WTC11 (cell line): ENCODE data around the gene AK8. TPM values are rescaled to one million over a fixed set of nuclear protein-coding genes. Genes with fewer than 3 reads are reported as not detected.

ENCODE experiments used
- ATAC-seq: fragments of 200-7000 bp; cut with Tn5 transposase; 2 replicates; pipeline ENCODE4 v1.10.0; 2021; ENCODE audit warnings: mild to moderate bottlenecking, moderate library complexity
- CTCF ChIA-PET: fragments of 300-600 bp; sonication (Branson Sonifier 250); formaldehyde crosslinking; loops from one replicate; lab custom pipeline; 2021; ENCODE audit warnings: antibody characterized with exemption; lab: Charles Lee
- POLR2A ChIA-PET: fragments of 350-600 bp; sonication (Branson Sonifier 250); formaldehyde crosslinking; loops from one replicate; lab custom pipeline; 2021; ENCODE audit warnings: antibody characterized with exemption; lab: Charles Lee
- DNase-seq: peaks from one replicate; pipeline ENCODE4 v3.0.0; 2021; ENCODE audit warnings: low spot score
- H3K27ac Mint-ChIP-seq: 2 replicates; pipeline ENCODE4 v1.8.0; 2021; ENCODE audit warnings: mixed read lengths
- H3K27me3 Mint-ChIP-seq: 2 replicates; pipeline ENCODE4 v1.8.0; 2021; ENCODE audit warnings: low read depth, mild to moderate bottlenecking, moderate library complexity, mixed read lengths
- H3K36me3 Mint-ChIP-seq: 2 replicates; pipeline ENCODE4 v1.8.0; 2021; ENCODE audit warnings: mixed read lengths
- H3K4me1 Mint-ChIP-seq: 2 replicates; pipeline ENCODE4 v1.8.0; 2022; ENCODE audit warnings: mixed read lengths
- H3K4me3 Mint-ChIP-seq: 2 replicates; pipeline ENCODE4 v1.8.0; 2021; ENCODE audit warnings: mild to moderate bottlenecking, moderate library complexity, mixed read lengths
- H3K9me3 Mint-ChIP-seq: 2 replicates; pipeline ENCODE4 v1.8.0; 2021; ENCODE audit warnings: mixed read lengths
- ATF1 ChIP-seq: sonication (generic); formaldehyde crosslinking; IDR thresholded peaks from 2 replicates; pipeline ENCODE4 v1.8.1; 2023; ENCODE audit warnings: mild to moderate bottlenecking, moderate library complexity, missing genetic modification reagents
- CREB1 ChIP-seq: sonication (generic); formaldehyde crosslinking; IDR thresholded peaks from 2 replicates; pipeline ENCODE4 v1.8.0; 2023; ENCODE audit warnings: mild to moderate bottlenecking, missing genetic modification reagents
- CREM ChIP-seq: sonication (generic); formaldehyde crosslinking; IDR thresholded peaks from 2 replicates; pipeline ENCODE4 v1.8.1; 2022; ENCODE audit warnings: mild to moderate bottlenecking, missing genetic modification reagents, moderate library complexity
- E2F4 ChIP-seq: sonication (generic); formaldehyde crosslinking; IDR thresholded peaks from 2 replicates; pipeline ENCODE4 v1.8.1; 2022; ENCODE audit warnings: low read depth, mild to moderate bottlenecking, moderate library complexity, missing genetic modification reagents, borderline replicate concordance
- GABPB1 ChIP-seq: sonication (generic); formaldehyde crosslinking; IDR thresholded peaks from 2 replicates; pipeline ENCODE4 v1.8.1; 2023; ENCODE audit warnings: mild to moderate bottlenecking, missing genetic modification reagents
- MAX ChIP-seq: sonication (generic); formaldehyde crosslinking; IDR thresholded peaks from 2 replicates; pipeline ENCODE4 v1.8.0; 2022; ENCODE audit warnings: mild to moderate bottlenecking, missing genetic modification reagents
- NR1H2 ChIP-seq: sonication (generic); formaldehyde crosslinking; IDR thresholded peaks from 2 replicates; pipeline ENCODE4 v1.9.0; 2021; ENCODE audit warnings: mild to moderate bottlenecking, moderate library complexity, missing genetic modification reagents
- NR3C1 ChIP-seq: sonication (generic); formaldehyde crosslinking; conservative IDR thresholded peaks from 2 replicates; pipeline ENCODE4 v1.8.1; 2023; ENCODE audit warnings: low read depth, mild to moderate bottlenecking, missing genetic modification reagents
- OVOL2 ChIP-seq: fragments of 250-450 bp; sonication (Bioruptor Pico); IDR thresholded peaks from 2 replicates; pipeline ENCODE4 v1.9.0; 2021; ENCODE audit warnings: mild to moderate bottlenecking, borderline replicate concordance
- PRDM15 ChIP-seq: sonication (generic); formaldehyde crosslinking; IDR thresholded peaks from 2 replicates; pipeline ENCODE4 v1.8.0; 2022; ENCODE audit warnings: missing genetic modification reagents
- STAT6 ChIP-seq: sonication (generic); formaldehyde crosslinking; conservative IDR thresholded peaks from 2 replicates; pipeline ENCODE4 v1.8.1; 2023; ENCODE audit warnings: mild to moderate bottlenecking, low read depth, missing genetic modification reagents, moderate library complexity
- TP53 ChIP-seq: sonication (generic); formaldehyde crosslinking; IDR thresholded peaks from 2 replicates; pipeline ENCODE4 v1.8.1; 2023; ENCODE audit warnings: mild to moderate bottlenecking, missing genetic modification reagents
- ZMAT4 ChIP-seq: fragments of 250-450 bp; sonication (Bioruptor Pico); IDR thresholded peaks from 2 replicates; pipeline ENCODE4 v1.9.0; 2021; ENCODE audit warnings: mild to moderate bottlenecking
- ZNF219 ChIP-seq: sonication (generic); formaldehyde crosslinking; IDR thresholded peaks from 2 replicates; pipeline ENCODE4 v1.8.0; 2023; ENCODE audit warnings: missing genetic modification reagents, mild to moderate bottlenecking, borderline replicate concordance
- ZNF263 ChIP-seq: sonication (generic); formaldehyde crosslinking; IDR thresholded peaks from 2 replicates; pipeline ENCODE4 v1.8.1; 2022; ENCODE audit warnings: low read depth, mild to moderate bottlenecking, moderate library complexity, missing genetic modification reagents
- ZNF396 ChIP-seq: fragments of 250-450 bp; sonication (Bioruptor Pico); IDR thresholded peaks from 2 replicates; pipeline ENCODE4 v1.8.0; 2021; ENCODE audit warnings: mild to moderate bottlenecking, moderate library complexity, borderline replicate concordance
- total RNA-seq: library from RNA; stranded (reverse); gene quantifications from 3 replicates; pipeline ENCODE4 v1.2.3, GENCODE V29; 2021
- TF ChIP-seq, protein P1 (sequence below): sonication (generic); formaldehyde crosslinking; IDR thresholded peaks from 2 replicates; pipeline ENCODE4 v1.8.0; 2023; ENCODE audit warnings: missing genetic modification reagents

The AK8 gene
- total RNA-seq, 1 experiment from 2014 or later = 0.48 TPM

- TF ChIP-seq E2F4 (CRISPR knock-in tag) (no peak), STAT6 (CRISPR knock-in tag) (no peak), ATF1 (CRISPR knock-in tag) (no peak), NR1H2 (no peak), GABPB1 (CRISPR knock-in tag) (no peak), CREB1 (no peak), PRDM15 (CRISPR knock-in tag) (no peak), NR3C1 (CRISPR knock-in tag) (no peak), ZNF396 (CRISPR knock-in tag) (no peak), CREM (CRISPR knock-in tag) (no peak), ZNF219 (CRISPR knock-in tag) (no peak), ZMAT4 (CRISPR knock-in tag) (no peak), ZNF263 (CRISPR knock-in tag) (no peak), TP53 (CRISPR knock-in tag) (no peak), MAX (CRISPR knock-in tag) (no peak), OVOL2 (CRISPR knock-in tag) (no peak)
- TF ChIP-seq, protein P1, sequence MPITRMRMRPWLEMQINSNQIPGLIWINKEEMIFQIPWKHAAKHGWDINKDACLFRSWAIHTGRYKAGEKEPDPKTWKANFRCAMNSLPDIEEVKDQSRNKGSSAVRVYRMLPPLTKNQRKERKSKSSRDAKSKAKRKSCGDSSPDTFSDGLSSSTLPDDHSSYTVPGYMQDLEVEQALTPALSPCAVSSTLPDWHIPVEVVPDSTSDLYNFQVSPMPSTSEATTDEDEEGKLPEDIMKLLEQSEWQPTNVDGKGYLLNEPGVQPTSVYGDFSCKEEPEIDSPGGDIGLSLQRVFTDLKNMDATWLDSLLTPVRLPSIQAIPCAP (CRISPR knock-in tag) = no peak
- H3K27me3 Mint-ChIP-seq = no peaks in the 10 kb centered on the region
- POLR2A ChIA-PET = no interaction called here
- H3K36me3 Mint-ChIP-seq = no peaks in the 10 kb centered on the region
- CTCF ChIA-PET = interaction anchor here (0.6 to 2.3 kb wide), 3 partner anchors 9 to 246 kb away, joined by 3 to 7 read pairs (median 5); no protein-coding TSS in a partner anchor
- no peak overlapping the region for H3K4me3 Mint-ChIP-seq
- ATAC-seq (no peak), DNase-seq (no peak)
- H3K4me1 Mint-ChIP-seq = peaks cover 2% of the 10 kb centered on the region; the same call in 1 of the 2 replicates
- no peaks in the 10 kb centered on the region for H3K9me3 Mint-ChIP-seq
- 0 out of 2 replicates have a peak overlapping the region, but pooled peaks have one; percentile 21 for H3K27ac Mint-ChIP-seq
Observed at GRCh38 chr9:132837501-132838286, 40.4 kb downstream of the AK8 start.
